B cell (primary cell): ENCODE results near the gene INTS14. TPM values are rescaled to one million over a fixed set of nuclear protein-coding genes. Genes with fewer than 3 reads are reported as not detected.
"Not testable (repeated sequence)": the region's sequence is repeated elsewhere in the genome, so short reads cannot be mapped to it uniquely, and the experiment has no call there.

Experiments used
- ATAC-seq: fragments of 200-7000 bp; cut with Tn5 transposase; one replicate; pipeline ENCODE4 v1.10.0; 2021; ENCODE audit warnings: low read depth, mild to moderate bottlenecking, moderate number of reproducible peaks, moderate library complexity
- CTCF ChIA-PET: fragments of 350-600 bp; sonication (Branson Sonifier 250); formaldehyde crosslinking; loops from one replicate; lab custom pipeline; 2021; ENCODE audit warnings: antibody characterized with exemption, inconsistent platforms; lab: Charles Lee
- POLR2A ChIA-PET: fragments of 350-600 bp; sonication (Branson Sonifier 250); formaldehyde crosslinking; loops from one replicate; lab custom pipeline; 2021; ENCODE audit warnings: antibody characterized with exemption; lab: Charles Lee
- DNase-seq: peaks from one replicate; pipeline ENCODE4 v3.0.0; 2013
- H2AFZ ChIP-seq: 2 replicates; pipeline ENCODE4 v1.6.1; 2012; ENCODE audit warnings: mild to moderate bottlenecking, low read depth, low read length; ENCODE audit not compliant: insufficient read depth, poor library complexity, severe bottlenecking
- H3K27ac ChIP-seq, 2 donors: 1 replicate in 1 of 2; 2 replicates in 1 of 2; pipeline ENCODE4 v1.5.1; 2012 to 2013; ENCODE audit warnings: low read length in 2 of 2, mild to moderate bottlenecking in 2 of 2, moderate library complexity in 1 of 2
- H3K27me3 ChIP-seq, 4 experiments: fragments of 200-600 bp in 1 of 4; sonication (generic) in 1 of 4; replicated peaks in 1 of 4; 1 replicate in 2 of 4; 2 replicates in 2 of 4; pipeline versions ENCODE4 v1.6.1 to v1.7.0; 2013 to 2016; ENCODE audit warnings: low read length in 3 of 4, mild to moderate bottlenecking in 2 of 4, mixed read lengths in 1 of 4, moderate library complexity in 1 of 4; ENCODE audit not compliant: insufficient read depth in 4 of 4, control insufficient read depth in 3 of 4; ENCODE audit errors: control extremely low read depth in 1 of 4
- H3K36me3 ChIP-seq, 2 experiments: replicated peaks in 1 of 2; 1 replicate in 1 of 2; 2 replicates in 1 of 2; pipeline versions ENCODE4 v1.6.1 to v1.7.1; 2013; ENCODE audit warnings: low read length in 1 of 2; ENCODE audit not compliant: insufficient read depth in 2 of 2, control insufficient read depth in 1 of 2; ENCODE audit errors: control extremely low read depth in 1 of 2, extremely low read depth in 1 of 2
- H3K4me1 ChIP-seq, 2 donors: fragments of 200-600 bp in 1 of 2; sonication (generic) in 1 of 2; 1 replicate in 1 of 2; 2 replicates in 1 of 2; pipeline versions ENCODE4 v1.5.1 to v1.6.1; 2013 to 2017; ENCODE audit warnings: low read length in 2 of 2; ENCODE audit not compliant: control insufficient read depth in 2 of 2, insufficient read depth in 2 of 2
- H3K4me2 ChIP-seq: replicated peaks from 2 replicates; pipeline ENCODE3; 2012; ENCODE audit warnings: mild to moderate bottlenecking, low read depth, low read length; ENCODE audit not compliant: poor library complexity, severe bottlenecking
- H3K4me3 ChIP-seq, 5 experiments: fragments of 200-600 bp in 1 of 5; sonication (generic) in 1 of 5; 1 replicate in 3 of 5; 2 replicates in 2 of 5; pipeline versions ENCODE4 v1.5.1 to v1.7.0; 2011 to 2016; ENCODE audit warnings: low read length in 4 of 5, mild to moderate bottlenecking in 4 of 5, low read depth in 2 of 5, control low read depth in 1 of 5, moderate library complexity in 1 of 5; ENCODE audit not compliant: insufficient read depth in 1 of 5; ENCODE audit errors: control extremely low read depth in 1 of 5, extremely low read depth in 1 of 5
- H3K79me2 ChIP-seq: fragments of 200-600 bp; sonication (generic); one replicate; pipeline ENCODE4 v1.6.0; 2016; ENCODE audit warnings: low read length; ENCODE audit not compliant: control insufficient read depth, insufficient read depth
- H3K9ac ChIP-seq: fragments of 200-600 bp; sonication (generic); 2 replicates; pipeline ENCODE4 v1.6.1; 2017; ENCODE audit warnings: mild to moderate bottlenecking, low read length, moderate library complexity
- H3K9me3 ChIP-seq, 3 donors: one replicate each; pipeline versions ENCODE4 v1.6.1 to v1.7.1; 2013; ENCODE audit warnings: low read length in 2 of 3; ENCODE audit not compliant: control insufficient read depth in 2 of 3, insufficient read depth in 1 of 3; ENCODE audit errors: control extremely low read depth in 1 of 3
- H4K20me1 ChIP-seq: 2 replicates; pipeline ENCODE4 v1.6.0; 2012; ENCODE audit warnings: mild to moderate bottlenecking, low read length; ENCODE audit not compliant: insufficient read depth, control insufficient read depth, poor library complexity, severe bottlenecking
- H3K27ac Mint-ChIP-seq: one replicate; pipeline ENCODE4 v1.8.0; 2021; ENCODE audit warnings: mixed read lengths
- H3K27me3 Mint-ChIP-seq: one replicate; pipeline ENCODE4 v1.8.0; 2021; ENCODE audit warnings: mixed read lengths
- H3K4me1 Mint-ChIP-seq: one replicate; pipeline ENCODE4 v1.8.0; 2021; ENCODE audit warnings: mixed read lengths
- H3K4me3 Mint-ChIP-seq: one replicate; pipeline ENCODE4 v1.8.0; 2021; ENCODE audit warnings: mixed read lengths
- H3K9me3 Mint-ChIP-seq: one replicate; pipeline ENCODE4 v1.8.0; 2022; ENCODE audit warnings: mixed read lengths; ENCODE audit not compliant: insufficient read depth
- EZH2 ChIP-seq: IDR thresholded peaks from 2 replicates; pipeline ENCODE4 v1.6.1; 2012; ENCODE audit warnings: borderline replicate concordance, low read depth, mild to moderate bottlenecking, moderate library complexity, low read length; ENCODE audit not compliant: insufficient read depth, poor library complexity, severe bottlenecking
- WGBS: methylation state at CpG from one replicate; pipeline ENCODE4 v1.1.5; 2013; ENCODE audit warnings: missing lambda C conversion rate; ENCODE audit not compliant: insufficient coverage; 5-methylcytosine and 5-hydroxymethylcytosine counted together
- intact Hi-C: fragments of 100-400 bp; cut with micrococcal nuclease; formaldehyde crosslinking; loops from one replicate; pipeline ENCODE4 v1.10.0; 2022
- polyA plus RNA-seq: library from polyadenylated mRNA; depleted of rRNA; stranded (reverse); fragments of >200 nt; gene quantifications from 2 replicates; pipeline ENCODE4 v1.2.3, GENCODE V29; 2012
- total RNA-seq, 2 donors: library from RNA; stranded (reverse); fragments of 120-200 nt in 1 of 2; gene quantifications; 1 replicate in 1 of 2; 2 replicates in 1 of 2; pipeline versions ENCODE4 v1.2.3 to v1.2.4, GENCODE V29; 2013 to 2022
- TF ChIP-seq, protein P1 (sequence below): fragments of 200-600 bp; IDR thresholded peaks from one replicate; pipeline ENCODE4 v1.8.0; 2022; ENCODE audit warnings: antibody characterized with exemption, mild to moderate bottlenecking

The INTS14 gene
- total and polyA plus RNA-seq, 2 donors (not counting 1 experiment from before 2014, with no cell fraction given), result 19.3 to 39.0 TPM

DNA sequence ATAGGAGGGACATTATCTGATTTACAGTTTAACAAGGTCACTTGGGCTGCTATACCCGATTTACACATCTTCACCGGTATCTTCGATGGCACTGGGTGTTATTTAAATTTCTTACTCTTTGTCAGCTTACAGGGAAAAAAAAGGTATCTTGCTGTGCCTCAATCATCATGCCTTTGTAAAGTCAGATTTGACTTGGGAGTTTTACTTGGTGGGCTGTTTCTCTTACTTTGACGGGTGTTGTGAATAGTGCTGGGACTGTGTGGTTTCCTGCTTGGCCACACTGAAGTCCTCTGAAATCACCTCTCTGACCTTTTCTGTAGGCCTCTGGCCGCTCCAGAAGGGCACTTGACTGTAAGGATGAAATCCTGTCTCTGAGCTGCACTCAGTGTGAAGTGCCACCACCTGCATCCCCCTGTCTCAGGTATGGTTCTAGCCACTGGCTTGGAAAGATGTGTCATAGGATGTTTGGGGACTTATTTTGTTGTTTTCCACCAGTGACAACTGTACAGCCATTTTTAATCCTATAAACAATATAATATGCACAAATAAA is 7.7 kb upstream of the INTS14 start:
- DNase-seq, result no peak
- H3K9me3 Mint-ChIP-seq, result no peaks in the 10 kb centered on the region
- Histone ChIP-seq H2AFZ (no peak overlapping the region), H4K20me1 (no peaks in the 10 kb centered on the region), H3K4me2 (no peak overlapping the region), H3K36me3 (no peaks in the 10 kb centered on the region), H3K4me1 (no peaks in the 10 kb centered on the region), H3K27me3 (no peaks in the 10 kb centered on the region), H3K4me3 (no peak overlapping the region), H3K79me2 (no peaks in the 10 kb centered on the region), H3K9ac (no peak overlapping the region), H3K9me3 (no peaks in the 10 kb centered on the region), H3K27ac (no peak overlapping the region)
- no peaks in the 10 kb centered on the region for H3K4me1 Mint-ChIP-seq
- H3K27me3 Mint-ChIP-seq, result no peaks in the 10 kb centered on the region
- WGBS, result 88% methylated on average over 4 of the region's 5 CpGs
- ChIA-PET CTCF (interaction anchor here (0.9 kb wide), 1 partner anchor 879 kb away, joined by 4 read pairs; no protein-coding TSS in a partner anchor), POLR2A (no interaction called here)
- intact Hi-C loops, result no loop called here
- no peak overlapping the region for H3K4me3 Mint-ChIP-seq
- H3K27ac Mint-ChIP-seq, result no peak overlapping the region
- TF ChIP-seq, protein P1, sequence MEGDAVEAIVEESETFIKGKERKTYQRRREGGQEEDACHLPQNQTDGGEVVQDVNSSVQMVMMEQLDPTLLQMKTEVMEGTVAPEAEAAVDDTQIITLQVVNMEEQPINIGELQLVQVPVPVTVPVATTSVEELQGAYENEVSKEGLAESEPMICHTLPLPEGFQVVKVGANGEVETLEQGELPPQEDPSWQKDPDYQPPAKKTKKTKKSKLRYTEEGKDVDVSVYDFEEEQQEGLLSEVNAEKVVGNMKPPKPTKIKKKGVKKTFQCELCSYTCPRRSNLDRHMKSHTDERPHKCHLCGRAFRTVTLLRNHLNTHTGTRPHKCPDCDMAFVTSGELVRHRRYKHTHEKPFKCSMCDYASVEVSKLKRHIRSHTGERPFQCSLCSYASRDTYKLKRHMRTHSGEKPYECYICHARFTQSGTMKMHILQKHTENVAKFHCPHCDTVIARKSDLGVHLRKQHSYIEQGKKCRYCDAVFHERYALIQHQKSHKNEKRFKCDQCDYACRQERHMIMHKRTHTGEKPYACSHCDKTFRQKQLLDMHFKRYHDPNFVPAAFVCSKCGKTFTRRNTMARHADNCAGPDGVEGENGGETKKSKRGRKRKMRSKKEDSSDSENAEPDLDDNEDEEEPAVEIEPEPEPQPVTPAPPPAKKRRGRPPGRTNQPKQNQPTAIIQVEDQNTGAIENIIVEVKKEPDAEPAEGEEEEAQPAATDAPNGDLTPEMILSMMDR, result no peak
- no peak for TF ChIP-seq EZH2
- no peak for ATAC-seq

DNA sequence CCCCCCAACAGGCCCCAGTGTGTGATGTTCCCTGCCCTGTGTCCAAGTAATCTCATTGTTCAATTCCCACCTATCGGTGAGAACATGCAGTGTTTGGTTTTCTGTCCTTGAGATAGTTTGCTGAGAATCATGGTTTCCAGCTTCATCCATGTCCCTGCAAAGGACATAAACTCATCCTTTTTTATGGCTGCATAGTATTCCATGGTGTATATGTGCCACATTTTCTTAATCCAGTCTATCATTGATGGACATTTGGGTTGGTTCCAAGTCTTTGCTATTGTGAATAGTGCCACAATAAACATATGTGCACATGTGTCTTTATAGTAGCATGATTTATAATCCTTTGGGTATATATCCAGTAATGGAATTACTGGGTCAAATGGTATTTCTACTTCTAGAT is 5.0 kb upstream of the INTS14 start:
- H4K20me1 ChIP-seq, POLR2A ChIA-PET, H3K27me3 Mint-ChIP-seq, H3K9me3 ChIP-seq, H3K4me3 Mint-ChIP-seq, H3K79me2 ChIP-seq, H3K27me3 ChIP-seq, H3K27ac Mint-ChIP-seq, H3K27ac ChIP-seq, H3K36me3 ChIP-seq, intact Hi-C loops, ATAC-seq, DNase-seq, H3K4me3 ChIP-seq, H3K9me3 Mint-ChIP-seq, H3K4me2 ChIP-seq, H3K9ac ChIP-seq, H2AFZ ChIP-seq, CTCF ChIA-PET: not testable (repeated sequence)
- H3K4me1 ChIP-seq, result peaks cover 13 to 14% of the 10 kb centered on the region in 2 donors
- no CpG with 5 or more reads among the region's 1 CpG for WGBS
- peaks cover 17% of the 10 kb centered on the region for H3K4me1 Mint-ChIP-seq
